ENCODE results near the gene SULT1A3.
"Not testable (repeated sequence)": the region's sequence is repeated elsewhere in the genome, so short reads cannot be mapped to it uniquely, and the experiment has no call there.

DNA sequence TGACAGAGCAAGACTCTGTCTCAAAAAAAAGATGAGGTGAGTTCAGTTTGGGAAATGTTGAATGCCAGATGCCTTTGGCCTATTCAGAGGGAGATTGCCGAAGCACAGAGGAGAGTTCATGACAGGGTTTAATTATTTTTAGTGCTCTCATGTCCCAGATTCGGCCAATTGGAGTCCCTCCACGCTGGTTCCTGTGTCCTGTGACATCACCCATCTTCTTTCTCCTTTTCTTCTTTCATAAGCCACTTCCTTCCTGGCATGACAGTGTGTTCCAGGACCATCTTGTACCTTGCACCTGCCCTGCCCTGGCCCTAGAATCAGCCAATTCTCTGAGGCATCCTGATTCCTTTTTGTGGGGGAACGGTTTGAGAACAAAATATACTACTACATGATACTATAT lies 12.4 kb downstream of the SULT1A3 start:
- TF ChIP-seq, protein P1, sequence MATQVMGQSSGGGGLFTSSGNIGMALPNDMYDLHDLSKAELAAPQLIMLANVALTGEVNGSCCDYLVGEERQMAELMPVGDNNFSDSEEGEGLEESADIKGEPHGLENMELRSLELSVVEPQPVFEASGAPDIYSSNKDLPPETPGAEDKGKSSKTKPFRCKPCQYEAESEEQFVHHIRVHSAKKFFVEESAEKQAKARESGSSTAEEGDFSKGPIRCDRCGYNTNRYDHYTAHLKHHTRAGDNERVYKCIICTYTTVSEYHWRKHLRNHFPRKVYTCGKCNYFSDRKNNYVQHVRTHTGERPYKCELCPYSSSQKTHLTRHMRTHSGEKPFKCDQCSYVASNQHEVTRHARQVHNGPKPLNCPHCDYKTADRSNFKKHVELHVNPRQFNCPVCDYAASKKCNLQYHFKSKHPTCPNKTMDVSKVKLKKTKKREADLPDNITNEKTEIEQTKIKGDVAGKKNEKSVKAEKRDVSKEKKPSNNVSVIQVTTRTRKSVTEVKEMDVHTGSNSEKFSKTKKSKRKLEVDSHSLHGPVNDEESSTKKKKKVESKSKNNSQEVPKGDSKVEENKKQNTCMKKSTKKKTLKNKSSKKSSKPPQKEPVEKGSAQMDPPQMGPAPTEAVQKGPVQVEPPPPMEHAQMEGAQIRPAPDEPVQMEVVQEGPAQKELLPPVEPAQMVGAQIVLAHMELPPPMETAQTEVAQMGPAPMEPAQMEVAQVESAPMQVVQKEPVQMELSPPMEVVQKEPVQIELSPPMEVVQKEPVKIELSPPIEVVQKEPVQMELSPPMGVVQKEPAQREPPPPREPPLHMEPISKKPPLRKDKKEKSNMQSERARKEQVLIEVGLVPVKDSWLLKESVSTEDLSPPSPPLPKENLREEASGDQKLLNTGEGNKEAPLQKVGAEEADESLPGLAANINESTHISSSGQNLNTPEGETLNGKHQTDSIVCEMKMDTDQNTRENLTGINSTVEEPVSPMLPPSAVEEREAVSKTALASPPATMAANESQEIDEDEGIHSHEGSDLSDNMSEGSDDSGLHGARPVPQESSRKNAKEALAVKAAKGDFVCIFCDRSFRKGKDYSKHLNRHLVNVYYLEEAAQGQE (IDR thresholded peaks at IDR 0.05; ENCODE audit: low read depth) = not testable (repeated sequence)
- TF ChIP-seq, protein P2, sequence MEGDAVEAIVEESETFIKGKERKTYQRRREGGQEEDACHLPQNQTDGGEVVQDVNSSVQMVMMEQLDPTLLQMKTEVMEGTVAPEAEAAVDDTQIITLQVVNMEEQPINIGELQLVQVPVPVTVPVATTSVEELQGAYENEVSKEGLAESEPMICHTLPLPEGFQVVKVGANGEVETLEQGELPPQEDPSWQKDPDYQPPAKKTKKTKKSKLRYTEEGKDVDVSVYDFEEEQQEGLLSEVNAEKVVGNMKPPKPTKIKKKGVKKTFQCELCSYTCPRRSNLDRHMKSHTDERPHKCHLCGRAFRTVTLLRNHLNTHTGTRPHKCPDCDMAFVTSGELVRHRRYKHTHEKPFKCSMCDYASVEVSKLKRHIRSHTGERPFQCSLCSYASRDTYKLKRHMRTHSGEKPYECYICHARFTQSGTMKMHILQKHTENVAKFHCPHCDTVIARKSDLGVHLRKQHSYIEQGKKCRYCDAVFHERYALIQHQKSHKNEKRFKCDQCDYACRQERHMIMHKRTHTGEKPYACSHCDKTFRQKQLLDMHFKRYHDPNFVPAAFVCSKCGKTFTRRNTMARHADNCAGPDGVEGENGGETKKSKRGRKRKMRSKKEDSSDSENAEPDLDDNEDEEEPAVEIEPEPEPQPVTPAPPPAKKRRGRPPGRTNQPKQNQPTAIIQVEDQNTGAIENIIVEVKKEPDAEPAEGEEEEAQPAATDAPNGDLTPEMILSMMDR (IDR thresholded peaks at IDR 0.05 in 2 of 3, conservative IDR thresholded peaks at IDR 0.05 in 1 of 3; ENCODE audit: borderline replicate concordance in 1 of 3, insufficient read depth in 1 of 3, low read depth in 2 of 3, low read length in 2 of 3) = not testable (repeated sequence)
- TF ChIP-seq, protein P3, sequence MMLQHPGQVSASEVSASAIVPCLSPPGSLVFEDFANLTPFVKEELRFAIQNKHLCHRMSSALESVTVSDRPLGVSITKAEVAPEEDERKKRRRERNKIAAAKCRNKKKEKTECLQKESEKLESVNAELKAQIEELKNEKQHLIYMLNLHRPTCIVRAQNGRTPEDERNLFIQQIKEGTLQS (IDR thresholded peaks at IDR 0.05) = not testable (repeated sequence)
- not testable (repeated sequence) for TF ChIP-seq POLR2AphosphoS5 (IDR thresholded peaks at IDR 0.05; ENCODE audit: low read depth, low read length); EZH2 (IDR thresholded peaks at IDR 0.05); YY1 (IDR thresholded peaks at IDR 0.05; ENCODE audit: extremely low read depth, insufficient replicate concordance, low read depth, low read length); RAD21 (IDR thresholded peaks at IDR 0.05; ENCODE audit: low read depth); EZH2phosphoT487 (IDR thresholded peaks at IDR 0.05; ENCODE audit: borderline replicate concordance); SIN3A (IDR thresholded peaks at IDR 0.05; ENCODE audit: low read depth); SRF (IDR thresholded peaks at IDR 0.05; ENCODE audit: low read depth); POLR2A (IDR thresholded peaks at IDR 0.05; ENCODE audit: borderline replicate concordance, extremely low read depth, insufficient read depth, insufficient read length)
